Activated T-cell treated with anti-CD3 and anti-CD28 coated beads, Interleukin-2, amount 50 U/mL, for 72 hours (primary cell): ENCODE measurements around the gene IL17RE. TPM values are rescaled to one million over a fixed set of nuclear protein-coding genes. Genes with fewer than 3 reads are reported as not detected.

Experiments
- ATAC-seq, 2 donors: fragments of 150-1000 bp; cut with Tn5 transposase; replicated peaks in 1 of 2; 2 replicates each; pipeline ENCODE4 v1.10.0; 2021; ENCODE audit warnings: moderate library complexity in 2 of 2, mild to moderate bottlenecking in 1 of 2
- DNase-seq, 2 donors: peaks; one replicate each; pipeline ENCODE4 v3.0.0; 2021 to 2022; ENCODE audit warnings: mixed read lengths in 1 of 2
- H3K27ac Mint-ChIP-seq: one replicate; pipeline ENCODE4 v1.8.0; 2022; ENCODE audit warnings: mild to moderate bottlenecking, moderate library complexity, mixed read lengths
- H3K27me3 Mint-ChIP-seq: one replicate; pipeline ENCODE4 v1.8.0; 2022; ENCODE audit warnings: low read depth, mixed read lengths
- H3K36me3 Mint-ChIP-seq, 2 donors: one replicate each; pipeline ENCODE4 v1.8.0; 2022; ENCODE audit warnings: mixed read lengths in 2 of 2, mild to moderate bottlenecking in 1 of 2; ENCODE audit not compliant: insufficient read depth in 2 of 2
- H3K4me1 Mint-ChIP-seq: one replicate; pipeline ENCODE4 v1.8.0; 2022; ENCODE audit warnings: low read depth, mixed read lengths
- H3K4me3 Mint-ChIP-seq, 2 donors: one replicate each; pipeline ENCODE4 v1.8.0; 2022; ENCODE audit warnings: mild to moderate bottlenecking in 2 of 2, mixed read lengths in 2 of 2, moderate library complexity in 2 of 2
- H3K9me3 Mint-ChIP-seq, 2 donors: one replicate each; pipeline ENCODE4 v1.8.0; 2022; ENCODE audit warnings: mixed read lengths in 2 of 2
- total RNA-seq, 2 donors: library from RNA; stranded (reverse); gene quantifications; one replicate each; pipeline ENCODE4 v1.2.3, GENCODE V29; 2022

The IL17RE gene
- total RNA-seq, 2 donors from 2014 or later = 0.94 to 5.5 TPM

- peak; percentile 70 to 74 for ATAC-seq
- H3K4me1 Mint-ChIP-seq = peaks cover 42% of the 10 kb centered on the region
- H3K27me3 Mint-ChIP-seq = no peaks in the 10 kb centered on the region
- no peaks in the 10 kb centered on the region for H3K9me3 Mint-ChIP-seq
- H3K4me3 Mint-ChIP-seq = peak overlapping the region; percentile 62 to 67
- no peak overlapping the region for H3K27ac Mint-ChIP-seq
- peak; percentile 28 for DNase-seq
- no peaks in the 10 kb centered on the region for H3K36me3 Mint-ChIP-seq
Observed at GRCh38 chr3:9901967-9902366, 681 bp upstream of the IL17RE start.

- Mint-ChIP-seq H3K27ac (peak overlapping the region; percentile 30), H3K4me3 (peak overlapping the region; percentile 62 to 67), H3K27me3 (peaks cover 5% of the 10 kb centered on the region), H3K36me3 (no peaks in the 10 kb centered on the region), H3K9me3 (no peaks in the 10 kb centered on the region), H3K4me1 (peaks cover 37% of the 10 kb centered on the region)
- ATAC-seq = peak in 1 of 2 donors; percentile 26
- DNase-seq = peak; percentile 28 to 37
Observed at GRCh38 chr3:9903238-9903624, 583 bp downstream of the IL17RE start.

DNA sequence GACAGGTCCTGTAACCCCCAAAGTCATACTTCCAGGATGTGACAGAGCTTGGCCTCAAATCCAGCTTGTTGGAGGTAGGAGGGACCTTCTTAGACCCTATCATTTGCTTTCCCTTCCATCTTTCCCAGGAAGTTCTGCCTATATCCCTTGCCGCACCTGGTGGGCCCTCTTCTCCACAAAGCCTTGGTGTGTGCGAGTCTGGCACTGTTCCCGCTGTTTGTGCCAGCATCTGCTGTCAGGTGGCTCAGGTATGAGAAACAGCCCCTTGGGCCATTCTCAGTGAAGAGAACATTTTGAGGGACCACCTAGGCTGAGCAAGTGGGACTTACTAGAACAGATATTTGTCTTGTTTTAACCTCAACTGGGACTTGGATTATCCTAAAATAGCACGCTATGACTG is 1.3 kb downstream of the IL17RE start:
- no peak for DNase-seq
- no peaks in the 10 kb centered on the region for H3K36me3 Mint-ChIP-seq
- H3K27ac Mint-ChIP-seq = peak overlapping the region; percentile 29
- no peaks in the 10 kb centered on the region for H3K9me3 Mint-ChIP-seq
- H3K4me1 Mint-ChIP-seq = peaks cover 31% of the 10 kb centered on the region
- no peak for ATAC-seq
- H3K27me3 Mint-ChIP-seq = peaks cover 5% of the 10 kb centered on the region
- H3K4me3 Mint-ChIP-seq = peak overlapping the region in 1 of 2 donors; percentile 62

- DNase-seq = no peak
- Mint-ChIP-seq H3K9me3 (no peaks in the 10 kb centered on the region), H3K27me3 (peaks cover 10% of the 10 kb centered on the region), H3K4me3 (no peak overlapping the region), H3K36me3 (no peaks in the 10 kb centered on the region), H3K27ac (no peak overlapping the region), H3K4me1 (peaks cover 39% of the 10 kb centered on the region)
- ATAC-seq = no peak
Observed at GRCh38 chr3:9906480-9906879, 3.8 kb downstream of the IL17RE start.

DNA sequence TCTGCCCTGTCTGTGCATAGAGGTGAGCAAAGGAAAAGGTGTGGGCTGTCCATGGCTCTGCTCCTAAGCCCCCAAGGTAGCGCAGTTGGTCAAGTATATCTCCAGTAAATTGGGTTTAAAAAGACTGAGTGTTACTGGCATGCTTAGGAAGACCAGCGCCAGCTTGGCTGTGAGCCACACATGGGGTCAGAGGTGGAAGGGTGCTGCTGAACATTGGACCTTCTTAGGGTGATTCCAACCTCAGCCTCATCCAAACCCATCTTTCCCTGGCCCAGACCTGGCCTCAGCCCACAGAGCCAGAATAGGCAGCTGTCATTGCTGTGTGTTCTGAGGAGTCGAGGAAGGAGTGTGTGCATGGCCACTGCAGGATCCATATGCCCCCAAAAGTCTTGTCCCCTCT is 5.6 kb downstream of the IL17RE start:
- Mint-ChIP-seq H3K36me3 (peaks cover 0 to 2% of the 10 kb centered on the region in 2 donors), H3K4me1 (peaks cover 31% of the 10 kb centered on the region), H3K9me3 (no peaks in the 10 kb centered on the region), H3K27me3 (peaks cover 20% of the 10 kb centered on the region), H3K4me3 (no peak overlapping the region), H3K27ac (no peak overlapping the region)
- ATAC-seq (no peak), DNase-seq (no peak)

- DNase-seq (no peak), ATAC-seq (peak; percentile 42 to 54)
- Mint-ChIP-seq H3K27ac (peak overlapping the region; percentile 1), H3K27me3 (peaks cover 20% of the 10 kb centered on the region), H3K9me3 (no peaks in the 10 kb centered on the region), H3K36me3 (peaks cover 0 to 2% of the 10 kb centered on the region in 2 donors), H3K4me3 (no peak overlapping the region), H3K4me1 (peaks cover 22% of the 10 kb centered on the region)
Observed at GRCh38 chr3:9909221-9910013, 6.8 kb downstream of the IL17RE start.

DNA sequence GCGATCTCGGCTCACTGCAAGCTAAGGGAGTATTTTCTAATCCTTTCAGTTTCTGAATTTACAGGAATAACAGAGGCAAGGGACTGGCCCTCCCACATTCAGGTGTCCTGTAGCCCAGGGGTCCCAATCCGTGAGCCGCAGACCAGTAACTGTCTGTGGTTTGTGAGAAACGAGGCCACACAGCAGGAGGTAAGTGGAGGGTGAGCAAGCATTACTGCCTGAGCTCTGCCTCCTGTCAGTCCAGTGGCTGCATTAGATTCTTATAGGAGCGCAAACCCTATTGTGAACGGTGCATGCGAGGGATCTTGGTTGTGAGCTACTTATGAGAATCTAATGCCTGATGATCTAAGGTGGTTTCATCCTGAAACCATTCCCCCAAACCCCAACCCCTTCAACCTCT is 9.2 kb downstream of the IL17RE start:
- DNase-seq (no peak), ATAC-seq (no peak)
- H3K27ac Mint-ChIP-seq = no peak overlapping the region
- H3K36me3 Mint-ChIP-seq = peaks cover 0 to 2% of the 10 kb centered on the region in 2 donors
- H3K4me3 Mint-ChIP-seq = no peak overlapping the region
- peaks cover 33% of the 10 kb centered on the region for H3K4me1 Mint-ChIP-seq
- H3K27me3 Mint-ChIP-seq = peaks cover 20% of the 10 kb centered on the region
- H3K9me3 Mint-ChIP-seq = no peaks in the 10 kb centered on the region

- Mint-ChIP-seq H3K27me3 (peaks cover 20% of the 10 kb centered on the region), H3K36me3 (peaks cover 0 to 2% of the 10 kb centered on the region in 2 donors), H3K4me1 (peaks cover 35% of the 10 kb centered on the region), H3K4me3 (peak overlapping the region in 1 of 2 donors; percentile 5), H3K27ac (no peak overlapping the region), H3K9me3 (no peaks in the 10 kb centered on the region)
- DNase-seq = no peak
- peak; percentile 12 to 31 for ATAC-seq
Observed at GRCh38 chr3:9912294-9912935, 9.8 kb downstream of the IL17RE start.

DNA sequence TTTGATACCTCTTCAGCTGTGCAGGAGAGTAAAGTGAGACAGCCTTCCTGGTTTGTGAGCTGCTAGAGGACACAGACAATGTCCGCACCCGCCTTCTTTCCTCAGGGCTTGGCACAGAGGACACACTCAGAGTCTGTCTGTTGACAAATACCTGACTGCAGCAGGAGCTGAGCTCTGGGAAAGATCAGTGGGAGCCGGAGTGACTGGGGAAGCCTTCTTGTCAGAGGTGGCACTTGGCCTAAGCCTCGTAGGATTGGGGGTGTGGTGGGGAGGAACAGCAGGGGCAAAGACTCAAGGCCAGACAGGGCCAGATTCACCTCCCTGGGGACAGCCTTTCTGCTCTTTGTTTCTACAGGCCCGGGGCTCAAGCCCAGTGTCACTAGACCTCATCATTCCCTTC is 11.0 kb downstream of the IL17RE start:
- no peak overlapping the region for H3K4me3 Mint-ChIP-seq
- H3K27me3 Mint-ChIP-seq = peaks cover 15% of the 10 kb centered on the region
- H3K27ac Mint-ChIP-seq = no peak overlapping the region
- no peaks in the 10 kb centered on the region for H3K9me3 Mint-ChIP-seq
- no peak for DNase-seq
- H3K4me1 Mint-ChIP-seq = peaks cover 35% of the 10 kb centered on the region
- H3K36me3 Mint-ChIP-seq = peaks cover 0 to 2% of the 10 kb centered on the region in 2 donors
- no peak for ATAC-seq

DNA sequence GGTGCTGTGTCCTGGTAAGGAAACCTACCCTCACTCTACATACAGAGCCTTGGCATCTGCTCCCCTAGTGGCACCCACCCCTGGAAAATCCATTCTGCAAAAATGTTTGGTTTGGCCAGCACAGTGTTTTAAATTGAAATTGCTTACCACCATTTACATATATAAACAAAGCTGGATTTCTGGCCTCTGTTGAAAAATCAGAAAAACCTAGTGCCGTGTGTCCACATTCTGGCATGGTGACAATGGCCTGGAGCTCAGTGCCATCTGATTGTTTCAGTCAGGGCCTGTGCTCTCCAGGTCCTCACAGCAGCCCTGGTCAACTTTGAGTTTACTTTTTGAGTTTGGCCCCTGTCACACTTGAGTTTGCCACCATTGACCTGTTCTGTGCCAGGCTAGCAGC is 11.4 kb downstream of the IL17RE start:
- H3K4me3 Mint-ChIP-seq = no peak overlapping the region

DNA sequence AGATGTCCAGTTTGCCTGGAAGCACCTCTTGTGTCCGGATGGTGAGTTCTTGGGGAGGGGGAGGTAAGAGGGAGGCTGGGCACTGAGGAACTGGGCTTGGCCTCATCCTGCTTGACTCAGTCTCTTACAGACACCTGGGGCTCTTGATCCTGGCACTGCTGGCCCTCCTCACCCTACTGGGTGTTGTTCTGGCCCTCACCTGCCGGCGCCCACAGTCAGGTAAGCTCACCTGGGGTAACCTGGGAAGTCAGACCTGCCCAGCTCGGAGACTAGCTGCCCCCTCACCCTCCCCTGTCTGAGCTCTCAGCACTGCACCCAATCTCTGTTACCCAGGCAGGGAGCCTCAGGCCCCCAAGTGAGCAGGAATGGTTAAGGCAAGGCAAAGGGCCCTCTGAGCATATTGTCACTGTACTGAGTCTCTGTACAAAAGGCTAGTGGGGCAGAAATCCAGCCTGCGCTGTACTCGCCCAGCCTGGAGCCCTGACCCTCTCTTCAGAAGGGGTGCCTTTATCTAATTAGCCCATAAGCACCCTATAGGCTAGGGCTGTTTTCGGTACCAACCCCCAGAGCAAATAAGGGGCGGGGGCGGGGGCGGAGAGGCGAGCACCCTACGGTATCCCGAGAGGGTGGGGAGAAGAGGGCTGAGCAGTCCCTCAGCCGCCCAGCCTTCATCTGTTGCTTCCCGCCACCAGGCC is 12.1 kb downstream of the IL17RE start:
- ATAC-seq (no peak), DNase-seq (no peak)
- peaks cover 15% of the 10 kb centered on the region for H3K27me3 Mint-ChIP-seq
- peaks cover 26% of the 10 kb centered on the region for H3K4me1 Mint-ChIP-seq
- no peak overlapping the region for H3K27ac Mint-ChIP-seq
- peak overlapping the region; percentile 75 to 76 for H3K4me3 Mint-ChIP-seq
- H3K36me3 Mint-ChIP-seq = peaks cover 0 to 2% of the 10 kb centered on the region in 2 donors
- H3K9me3 Mint-ChIP-seq = no peaks in the 10 kb centered on the region

More for the DNA sequence above, 11.4 kb downstream of the IL17RE start:
- Mint-ChIP-seq H3K36me3 (peaks cover 0 to 2% of the 10 kb centered on the region in 2 donors), H3K27ac (no peak overlapping the region), H3K9me3 (no peaks in the 10 kb centered on the region), H3K4me1 (peaks cover 33% of the 10 kb centered on the region), H3K27me3 (peaks cover 15% of the 10 kb centered on the region)
- DNase-seq (no peak), ATAC-seq (no peak)

- peaks cover 23% of the 10 kb centered on the region for H3K4me1 Mint-ChIP-seq
- peaks cover 15% of the 10 kb centered on the region for H3K27me3 Mint-ChIP-seq
- H3K4me3 Mint-ChIP-seq = peak overlapping the region; percentile 75 to 76
- H3K27ac Mint-ChIP-seq = no peak overlapping the region
- DNase-seq (peak; percentile 46 to 50), ATAC-seq (peak; percentile 60 to 67)
- H3K9me3 Mint-ChIP-seq = no peaks in the 10 kb centered on the region
- H3K36me3 Mint-ChIP-seq = peaks cover 0 to 2% of the 10 kb centered on the region in 2 donors
Observed at GRCh38 chr3:9915254-9916141, 12.8 kb downstream of the IL17RE start.
